Neural cell (in vitro differentiated cells): ENCODE results near the gene JPH4. TPM values are rescaled to one million over a fixed set of nuclear protein-coding genes. Genes with fewer than 3 reads are reported as not detected.

ENCODE experiments used
- H2AFZ ChIP-seq: fragments of 200-600, 300-800 bp; sonication (generic), shearing (Covaris generic); 2 replicates; pipeline ENCODE4 v1.6.0; 2014; ENCODE audit warnings: low read depth, mild to moderate bottlenecking, antibody characterized with exemption, low read length, moderate library complexity
- H3F3A ChIP-seq: fragments of 200-600 bp; shearing (Covaris generic); 2 replicates; pipeline ENCODE4 v1.6.1; 2016; ENCODE audit warnings: mild to moderate bottlenecking, moderate library complexity, mixed read lengths, antibody characterized with exemption, low read length; ENCODE audit not compliant: insufficient read depth, poor library complexity, severe bottlenecking
- H3K27ac ChIP-seq: fragments of 200-600, 300-800 bp; sonication (generic), shearing (Covaris generic); 2 replicates; pipeline ENCODE4 v1.5.1; 2014; ENCODE audit warnings: mild to moderate bottlenecking, low read length, moderate library complexity
- H3K27me3 ChIP-seq: fragments of 300-800, 200-600 bp; sonication (generic), shearing (Covaris generic); 2 replicates; pipeline ENCODE4 v1.6.0; 2014; ENCODE audit warnings: mild to moderate bottlenecking, low read depth, low read length, moderate library complexity; ENCODE audit not compliant: insufficient read depth
- H3K36me3 ChIP-seq: fragments of 300-800, 200-600 bp; sonication (generic), shearing (Covaris generic); 2 replicates; pipeline ENCODE4 v1.5.1; 2014; ENCODE audit warnings: mild to moderate bottlenecking, antibody characterized with exemption, low read length, moderate library complexity; ENCODE audit not compliant: insufficient read depth
- H3K4me2 ChIP-seq: fragments of 300-800, 200-600 bp; sonication (generic), shearing (Covaris generic); 2 replicates; pipeline ENCODE4 v1.6.0; 2014; ENCODE audit warnings: mild to moderate bottlenecking, low read length
- H3K4me3 ChIP-seq: fragments of 300-800, 200-600 bp; sonication (generic), shearing (Covaris generic); 2 replicates; pipeline ENCODE4 v1.5.1; 2014; ENCODE audit warnings: mild to moderate bottlenecking, low read length, moderate library complexity
- H3K79me2 ChIP-seq: fragments of 200-600 bp; shearing (Covaris generic); replicated peaks from 2 replicates; pipeline ENCODE4 v1.6.0; 2014; ENCODE audit warnings: mild to moderate bottlenecking, low read length, moderate library complexity; ENCODE audit not compliant: insufficient read depth
- H3K9ac ChIP-seq: fragments of 300-800, 200-600 bp; sonication (generic), shearing (Covaris generic); 2 replicates; pipeline ENCODE4 v1.6.1; 2016; ENCODE audit warnings: mild to moderate bottlenecking, low read length, mixed read lengths
- H3K9me2 ChIP-seq: fragments of 200-600 bp; shearing (Covaris generic); 2 replicates; pipeline ENCODE4 v1.6.1; 2016; ENCODE audit warnings: mild to moderate bottlenecking, low read length, mixed read lengths; ENCODE audit not compliant: insufficient read depth
- H3K9me3 ChIP-seq: fragments of 200-600, 300-800 bp; sonication (generic), shearing (Covaris generic); 2 replicates; pipeline ENCODE4 v1.6.1; 2016; ENCODE audit warnings: mild to moderate bottlenecking, mixed run types, low read length, moderate library complexity, mixed read lengths
- H4K20me1 ChIP-seq: fragments of 200-600 bp; shearing (Covaris generic); 2 replicates; pipeline ENCODE4 v1.6.1; 2016; ENCODE audit warnings: mild to moderate bottlenecking, mixed run types; ENCODE audit not compliant: insufficient read depth
- EP300 ChIP-seq: fragments of 450-650 bp; conservative IDR thresholded peaks from 2 replicates; pipeline ENCODE4 v1.6.1; 2014; ENCODE audit warnings: antibody characterized with exemption, mild to moderate bottlenecking, moderate library complexity; ENCODE audit not compliant: poor library complexity, severe bottlenecking
- EZH2 ChIP-seq: fragments of 200-600, 300-800 bp; shearing (Covaris generic), sonication (generic); IDR thresholded peaks from 2 replicates; pipeline ENCODE4 v1.6.1; 2014; ENCODE audit warnings: antibody characterized with exemption, low read length, borderline replicate concordance, mild to moderate bottlenecking; ENCODE audit not compliant: insufficient read depth, poor library complexity, severe bottlenecking
- MXI1 ChIP-seq: fragments of 450-650 bp; conservative IDR thresholded peaks from 2 replicates; pipeline ENCODE4 v1.6.1; 2014; ENCODE audit warnings: antibody characterized with exemption, mild to moderate bottlenecking; ENCODE audit not compliant: poor library complexity, severe bottlenecking
- POLR2AphosphoS5 ChIP-seq: IDR thresholded peaks from 2 replicates; pipeline ENCODE4 v1.6.1; 2012
- RAD21 ChIP-seq: fragments of 450-650 bp; conservative IDR thresholded peaks from 2 replicates; pipeline ENCODE4 v1.6.1; 2014; ENCODE audit warnings: antibody characterized with exemption, mild to moderate bottlenecking, moderate library complexity
- SMC3 ChIP-seq: fragments of 450-650 bp; conservative IDR thresholded peaks from 2 replicates; pipeline ENCODE4 v1.6.1; 2014; ENCODE audit warnings: antibody characterized with exemption, mild to moderate bottlenecking, moderate library complexity; ENCODE audit not compliant: poor library complexity
- TAF1 ChIP-seq: IDR thresholded peaks from 2 replicates; pipeline ENCODE4 v1.6.1; 2012; ENCODE audit warnings: low read depth
- polyA plus RNA-seq: library from polyadenylated mRNA; depleted of rRNA; stranded (reverse); fragments of >200 nt; gene quantifications from 2 replicates; pipeline ENCODE4 v1.2.3, GENCODE V29; 2014
- TF ChIP-seq, protein P1 (sequence below): fragments of 450-650 bp; IDR thresholded peaks from 2 replicates; pipeline ENCODE4 v1.5.1; 2014; ENCODE audit warnings: antibody characterized with exemption, mild to moderate bottlenecking, moderate library complexity; ENCODE audit not compliant: poor library complexity, severe bottlenecking
- TF ChIP-seq, protein P2 (sequence below): IDR thresholded peaks from 2 replicates; pipeline ENCODE4 v1.6.1; 2012; ENCODE audit warnings: borderline replicate concordance

The JPH4 gene
- polyA plus RNA-seq, 1 donor from 2014 or later, result 68.2 TPM

DNA sequence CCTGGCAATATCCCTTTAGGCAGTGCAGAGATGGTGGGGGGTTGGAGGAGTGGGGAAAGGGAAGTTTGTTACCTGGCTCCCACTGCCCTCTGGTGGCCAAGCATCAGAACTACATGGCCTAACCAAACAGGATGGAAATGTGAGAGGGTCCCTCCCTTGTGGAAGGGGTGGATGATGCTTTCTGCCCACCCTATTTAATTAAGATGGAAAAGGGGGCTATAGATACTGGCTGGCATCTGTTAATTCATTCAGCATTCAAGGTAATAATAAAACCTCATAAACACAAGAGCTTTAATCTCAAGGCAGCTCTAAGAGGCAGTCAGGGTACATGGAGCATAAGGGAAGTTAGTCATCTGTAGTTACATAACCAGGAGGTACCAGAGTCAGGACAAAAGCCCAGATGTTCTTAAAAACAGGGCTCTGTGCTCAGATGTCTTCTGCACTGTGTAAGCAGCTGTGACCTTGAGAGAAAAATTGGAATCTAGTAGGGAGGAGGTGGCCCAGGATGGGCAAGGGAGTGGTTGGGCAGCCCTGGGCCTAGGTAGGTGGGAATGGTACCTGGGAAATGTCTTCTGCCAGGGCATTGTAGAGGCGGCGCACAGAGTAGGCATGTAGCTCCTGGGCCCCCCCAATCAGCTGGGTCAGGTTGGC, 15.6 kb downstream of the JPH4 start:
- Histone ChIP-seq H4K20me1 (no peaks in the 10 kb centered on the region), H3F3A (no peaks in the 10 kb centered on the region), H2AFZ (no peak overlapping the region), H3K27ac (no peak overlapping the region), H3K9me2 (no peaks in the 10 kb centered on the region), H3K36me3 (no peaks in the 10 kb centered on the region), H3K9ac (peak overlapping the region; percentile 8), H3K79me2 (no peaks in the 10 kb centered on the region), H3K9me3 (no peaks in the 10 kb centered on the region), H3K27me3 (no peaks in the 10 kb centered on the region), H3K4me3 (no peak overlapping the region), H3K4me2 (no peak overlapping the region)
- TF ChIP-seq, protein P1, sequence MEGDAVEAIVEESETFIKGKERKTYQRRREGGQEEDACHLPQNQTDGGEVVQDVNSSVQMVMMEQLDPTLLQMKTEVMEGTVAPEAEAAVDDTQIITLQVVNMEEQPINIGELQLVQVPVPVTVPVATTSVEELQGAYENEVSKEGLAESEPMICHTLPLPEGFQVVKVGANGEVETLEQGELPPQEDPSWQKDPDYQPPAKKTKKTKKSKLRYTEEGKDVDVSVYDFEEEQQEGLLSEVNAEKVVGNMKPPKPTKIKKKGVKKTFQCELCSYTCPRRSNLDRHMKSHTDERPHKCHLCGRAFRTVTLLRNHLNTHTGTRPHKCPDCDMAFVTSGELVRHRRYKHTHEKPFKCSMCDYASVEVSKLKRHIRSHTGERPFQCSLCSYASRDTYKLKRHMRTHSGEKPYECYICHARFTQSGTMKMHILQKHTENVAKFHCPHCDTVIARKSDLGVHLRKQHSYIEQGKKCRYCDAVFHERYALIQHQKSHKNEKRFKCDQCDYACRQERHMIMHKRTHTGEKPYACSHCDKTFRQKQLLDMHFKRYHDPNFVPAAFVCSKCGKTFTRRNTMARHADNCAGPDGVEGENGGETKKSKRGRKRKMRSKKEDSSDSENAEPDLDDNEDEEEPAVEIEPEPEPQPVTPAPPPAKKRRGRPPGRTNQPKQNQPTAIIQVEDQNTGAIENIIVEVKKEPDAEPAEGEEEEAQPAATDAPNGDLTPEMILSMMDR, result peak; percentile 97
- TF ChIP-seq RAD21 (peak; percentile 97), SMC3 (peak; percentile 99), MXI1 (no peak), POLR2AphosphoS5 (no peak), EP300 (no peak), TAF1 (no peak), EZH2 (no peak)

DNA sequence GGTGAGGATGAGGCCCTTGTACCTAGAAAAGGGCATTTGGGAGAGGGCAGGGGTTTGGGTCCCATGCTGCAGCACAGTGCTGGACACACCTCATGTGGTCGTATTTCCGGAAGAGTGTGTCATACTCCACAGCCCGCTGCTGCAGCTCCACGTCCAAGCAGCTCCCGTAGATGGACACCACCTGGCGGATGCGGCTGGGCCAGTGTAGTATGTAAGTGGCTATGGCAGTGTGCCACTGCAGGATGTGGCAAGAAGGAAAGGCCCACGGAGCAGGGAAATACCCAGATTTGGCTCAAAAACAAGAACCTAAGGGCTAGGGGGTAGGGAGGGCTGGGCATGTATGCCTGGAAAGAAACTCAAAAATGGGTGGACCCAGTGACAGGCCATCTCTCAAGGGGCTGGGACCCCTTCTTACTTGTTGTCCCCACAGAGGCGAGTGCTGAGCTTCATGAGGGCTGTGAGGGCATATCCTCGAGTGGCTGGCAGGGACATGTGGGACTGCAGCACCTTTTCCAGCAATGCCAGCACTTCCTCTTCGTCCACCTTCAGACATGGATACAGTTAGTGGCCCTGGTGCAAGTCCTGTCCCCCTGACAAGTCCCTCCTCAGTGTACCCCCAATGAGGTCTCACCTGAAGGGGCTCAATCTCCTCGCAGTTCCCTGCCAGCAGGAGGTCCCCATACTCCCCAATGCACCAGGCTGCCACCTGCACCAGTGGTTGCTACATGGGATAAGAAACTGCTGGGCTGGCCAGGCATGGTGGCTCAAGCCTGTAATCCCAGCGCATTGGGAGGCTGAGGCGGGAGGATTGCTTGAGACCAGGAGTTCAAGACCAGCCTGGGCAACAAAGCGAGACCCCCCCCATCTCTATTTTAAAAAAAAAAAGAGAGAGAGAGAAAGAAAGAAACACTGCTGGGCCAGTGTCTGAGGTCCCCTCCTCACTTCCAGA, 16.4 kb downstream of the JPH4 start:
- Histone ChIP-seq H3K79me2 (peaks cover 7% of the 10 kb centered on the region), H3K4me2 (no peak overlapping the region), H3K9ac (peak overlapping the region; percentile 5), H3K9me3 (no peaks in the 10 kb centered on the region), H3K27ac (no peak overlapping the region), H4K20me1 (no peaks in the 10 kb centered on the region), H3K27me3 (no peaks in the 10 kb centered on the region), H3F3A (no peaks in the 10 kb centered on the region), H2AFZ (no peak overlapping the region), H3K9me2 (no peaks in the 10 kb centered on the region), H3K4me3 (no peak overlapping the region), H3K36me3 (no peaks in the 10 kb centered on the region)
- TF ChIP-seq POLR2AphosphoS5, result no peak
- TF ChIP-seq TAF1, result no peak
- TF ChIP-seq SMC3, result no peak

DNA sequence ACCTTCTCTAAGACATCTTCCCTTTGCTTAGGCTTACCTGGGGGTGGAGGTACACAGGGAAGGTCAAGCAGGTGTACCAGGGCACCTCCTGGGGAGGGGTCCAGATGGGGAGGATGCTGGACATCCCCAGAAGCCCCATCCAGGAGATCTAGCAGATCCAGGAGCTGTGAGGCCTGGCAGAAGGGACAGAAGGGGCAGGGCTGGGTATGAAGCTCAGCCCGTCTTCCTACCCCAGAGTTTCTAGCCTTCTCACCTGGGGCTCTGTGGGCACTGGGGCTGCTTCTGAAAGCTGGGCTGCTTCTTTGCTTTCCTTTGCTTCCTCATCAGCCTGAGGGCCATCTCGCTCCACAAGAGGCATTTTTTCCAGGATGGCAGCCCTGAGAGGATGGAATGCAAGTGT, 17.3 kb downstream of the JPH4 start:
- H3K9ac ChIP-seq, result peak overlapping the region; percentile 15
- H3K9me2 ChIP-seq, result no peaks in the 10 kb centered on the region
- TF ChIP-seq RAD21 (no peak), SMC3 (no peak), MXI1 (no peak), TAF1 (no peak), EZH2 (no peak), EP300 (no peak), POLR2AphosphoS5 (no peak)
- TF ChIP-seq, protein P1, result no peak
- TF ChIP-seq, protein P2, sequence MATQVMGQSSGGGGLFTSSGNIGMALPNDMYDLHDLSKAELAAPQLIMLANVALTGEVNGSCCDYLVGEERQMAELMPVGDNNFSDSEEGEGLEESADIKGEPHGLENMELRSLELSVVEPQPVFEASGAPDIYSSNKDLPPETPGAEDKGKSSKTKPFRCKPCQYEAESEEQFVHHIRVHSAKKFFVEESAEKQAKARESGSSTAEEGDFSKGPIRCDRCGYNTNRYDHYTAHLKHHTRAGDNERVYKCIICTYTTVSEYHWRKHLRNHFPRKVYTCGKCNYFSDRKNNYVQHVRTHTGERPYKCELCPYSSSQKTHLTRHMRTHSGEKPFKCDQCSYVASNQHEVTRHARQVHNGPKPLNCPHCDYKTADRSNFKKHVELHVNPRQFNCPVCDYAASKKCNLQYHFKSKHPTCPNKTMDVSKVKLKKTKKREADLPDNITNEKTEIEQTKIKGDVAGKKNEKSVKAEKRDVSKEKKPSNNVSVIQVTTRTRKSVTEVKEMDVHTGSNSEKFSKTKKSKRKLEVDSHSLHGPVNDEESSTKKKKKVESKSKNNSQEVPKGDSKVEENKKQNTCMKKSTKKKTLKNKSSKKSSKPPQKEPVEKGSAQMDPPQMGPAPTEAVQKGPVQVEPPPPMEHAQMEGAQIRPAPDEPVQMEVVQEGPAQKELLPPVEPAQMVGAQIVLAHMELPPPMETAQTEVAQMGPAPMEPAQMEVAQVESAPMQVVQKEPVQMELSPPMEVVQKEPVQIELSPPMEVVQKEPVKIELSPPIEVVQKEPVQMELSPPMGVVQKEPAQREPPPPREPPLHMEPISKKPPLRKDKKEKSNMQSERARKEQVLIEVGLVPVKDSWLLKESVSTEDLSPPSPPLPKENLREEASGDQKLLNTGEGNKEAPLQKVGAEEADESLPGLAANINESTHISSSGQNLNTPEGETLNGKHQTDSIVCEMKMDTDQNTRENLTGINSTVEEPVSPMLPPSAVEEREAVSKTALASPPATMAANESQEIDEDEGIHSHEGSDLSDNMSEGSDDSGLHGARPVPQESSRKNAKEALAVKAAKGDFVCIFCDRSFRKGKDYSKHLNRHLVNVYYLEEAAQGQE, result no peak
- H3K36me3 ChIP-seq, result no peaks in the 10 kb centered on the region
- H2AFZ ChIP-seq, result no peak overlapping the region
- no peak overlapping the region for H3K4me3 ChIP-seq
- no peak overlapping the region for H3K4me2 ChIP-seq
- H3K9me3 ChIP-seq, result no peaks in the 10 kb centered on the region
- no peaks in the 10 kb centered on the region for H3F3A ChIP-seq
- H4K20me1 ChIP-seq, result no peaks in the 10 kb centered on the region
- H3K79me2 ChIP-seq, result peaks cover 16% of the 10 kb centered on the region
- H3K27me3 ChIP-seq, result no peaks in the 10 kb centered on the region
- H3K27ac ChIP-seq, result no peak overlapping the region
